Astrocyte (in vitro differentiated cells and primary cell): ENCODE measurements around the gene RPP40.

Source experiments
- CTCF ChIP-seq: IDR thresholded peaks from 2 replicates; pipeline ENCODE4 v1.5.1; 2011; ENCODE audit warnings: low read depth, mild to moderate bottlenecking, inconsistent platforms, low read length, moderate library complexity; ENCODE audit not compliant: insufficient read depth
- EZH2 ChIP-seq: IDR thresholded peaks from 2 replicates; pipeline ENCODE4 v1.6.1; 2012; ENCODE audit warnings: mild to moderate bottlenecking, low read length, inconsistent platforms; ENCODE audit not compliant: insufficient read depth

GRCh38 chr6:5007531-5007930 lies 3.7 kb upstream of the RPP40 start:
- TF ChIP-seq CTCF (no peak), EZH2 (no peak)
